ENCODE data around the gene LILRA5.
"Not testable (repeated sequence)": the region's sequence is repeated elsewhere in the genome, so short reads cannot be mapped to it uniquely, and the experiment has no call there.

LILRA5 gene

GRCh38 chr19:54312436-54313377, at the start of gene LILRA5:
TSS of gene LILRA5 (minus strand) at chr19:54313166. CDS start at chr19:54313019, 147 bp downstream.
- DNase-seq = no peak

- DNase-seq = not testable (repeated sequence)
These were observed 48.9 kb upstream of the LILRA5 start for GRCh38 chr19:54361680-54362422.

GRCh38 chr19:54359149-54359820, 46.3 kb upstream of the LILRA5 start:
- DNase-seq = peak; percentile 70

GRCh38 chr19:54357381-54357780, 44.4 kb upstream of the LILRA5 start:
- DNase-seq = no peak

GRCh38 chr19:54356444-54357056, 43.6 kb upstream of the LILRA5 start:
- DNase-seq = no peak

GRCh38 chr19:54355675-54356074, 42.7 kb upstream of the LILRA5 start:
- DNase-seq = no peak

- no peak for DNase-seq
These were observed 41.8 kb upstream of the LILRA5 start for GRCh38 chr19:54354761-54355160.

GRCh38 chr19:54352546-54352945, 39.6 kb upstream of the LILRA5 start:
- no peak for DNase-seq

- no peak for DNase-seq
These were observed 39.1 kb upstream of the LILRA5 start for GRCh38 chr19:54352041-54352440.

- no peak for DNase-seq
These were observed 38.5 kb upstream of the LILRA5 start for GRCh38 chr19:54351474-54351873.

- DNase-seq = no peak
These were observed 33.0 kb upstream of the LILRA5 start for GRCh38 chr19:54345938-54346386.

- no peak for DNase-seq
These were observed 30.9 kb upstream of the LILRA5 start for GRCh38 chr19:54343868-54344267.

GRCh38 chr19:54341295-54341694, 28.3 kb upstream of the LILRA5 start:
- no peak for DNase-seq

GRCh38 chr19:54339646-54340358, 26.8 kb upstream of the LILRA5 start:
- DNase-seq = no peak

- no peak for DNase-seq
These were observed 25.6 kb upstream of the LILRA5 start for GRCh38 chr19:54338521-54338920.

GRCh38 chr19:54337858-54338230, 24.9 kb upstream of the LILRA5 start:
- no peak for DNase-seq

- DNase-seq = no peak
These were observed 24.2 kb upstream of the LILRA5 start for GRCh38 chr19:54336893-54337857.

- no peak for DNase-seq
These were observed 23.3 kb upstream of the LILRA5 start for GRCh38 chr19:54335979-54336892.

- DNase-seq = no peak
These were observed 22.2 kb upstream of the LILRA5 start for GRCh38 chr19:54335164-54335563.
